HepG2 (cell line): Measurements from ENCODE around the gene STK36. TPM values are rescaled to one million over a fixed set of nuclear protein-coding genes. Genes with fewer than 3 reads are reported as not detected.

ENCODE experiments used
- polyA plus RNA-seq, 8 experiments: library from polyadenylated mRNA; depleted of rRNA in 3 of 8; stranded (reverse) in 7 of 8; unstranded in 1 of 8; fragments of >200 nt; fragmentation: Illumina TruSeq in 4 of 8; extraction: Trizol in 4 of 8; gene quantifications; 2 replicates each; pipeline versions ENCODE4 v1.2.1 to v1.2.3, GENCODE V29; 2011 to 2016; ENCODE audit warnings: low read depth in 4 of 8, missing spikeins in 1 of 8, mixed read lengths in 1 of 8; ENCODE audit not compliant: insufficient read depth in 1 of 8
- total RNA-seq, 5 experiments: library from RNA; depleted of rRNA; stranded (reverse); fragments of >200 nt; fragmentation: Illumina TruSeq; extraction: Trizol; gene quantifications; 2 replicates each; pipeline ENCODE4 v1.2.3, GENCODE V29; 2016; ENCODE audit warnings: low read depth in 1 of 5

Gene STK36
- total and polyA plus RNA-seq, 2 of the 13 experiments (the other 11 are each of a cell fraction or from before 2014, with no cell fraction given), result 45.9 to 83.5 TPM

Other genes starting within 250 kb of the STK36 start
- 30.6 and 36.2 TPM in 2 replicates for gene USP37, start 103.7 kb upstream of the STK36 start, total RNA-seq (2016; rRNA removed; fragmentation: Illumina TruSeq; extraction: Trizol)
- gene USP37, start 103.7 kb upstream of the STK36 start, polyA plus RNA-seq (2011; rRNA removed), result 6.5 and 6.6 TPM in 2 replicates
- gene CNOT9, start 103.2 kb upstream of the STK36 start, total RNA-seq (2016; rRNA removed; fragmentation: Illumina TruSeq; extraction: Trizol), result 92.4 and 101 TPM in 2 replicates
- gene CNOT9, start 103.2 kb upstream of the STK36 start, polyA plus RNA-seq (2011; rRNA removed), result 71.0 and 82.6 TPM in 2 replicates
- not detected in 2 replicates for gene PLCD4, start 64.2 kb upstream of the STK36 start, total RNA-seq (2016; rRNA removed; fragmentation: Illumina TruSeq; extraction: Trizol)
- gene PLCD4, start 64.2 kb upstream of the STK36 start, polyA plus RNA-seq (2011; rRNA removed), result 0.05 and 0.26 TPM in 2 replicates
- 10.4 and 11.4 TPM in 2 replicates for gene ZNF142, start 12.5 kb upstream of the STK36 start, total RNA-seq (2016; rRNA removed; fragmentation: Illumina TruSeq; extraction: Trizol)
- 4.8 and 5.9 TPM in 2 replicates for gene ZNF142, start 12.5 kb upstream of the STK36 start, polyA plus RNA-seq (2011; rRNA removed)
- gene BCS1L, start 12.4 kb upstream of the STK36 start, total RNA-seq (2016; rRNA removed; fragmentation: Illumina TruSeq; extraction: Trizol), result 52.1 and 76.0 TPM in 2 replicates
- gene BCS1L, start 12.4 kb upstream of the STK36 start, polyA plus RNA-seq (2011; rRNA removed), result 48.1 and 48.9 TPM in 2 replicates
- 37.0 and 37.1 TPM in 2 replicates for gene RNF25, start 84 bp upstream of the STK36 start, total RNA-seq (2016; rRNA removed; fragmentation: Illumina TruSeq; extraction: Trizol)
- gene RNF25, start 84 bp upstream of the STK36 start, polyA plus RNA-seq (2011; rRNA removed), result 87.6 and 91.8 TPM in 2 replicates
- 77.5 and 78.0 TPM in 2 replicates for gene TTLL4, start 38.7 kb downstream of the STK36 start, total RNA-seq (2016; rRNA removed; fragmentation: Illumina TruSeq; extraction: Trizol)
- gene TTLL4, start 38.7 kb downstream of the STK36 start, polyA plus RNA-seq (2011; rRNA removed), result 84.6 and 85.5 TPM in 2 replicates
- gene CYP27A1, start 110.1 kb downstream of the STK36 start, total RNA-seq (2016; rRNA removed; fragmentation: Illumina TruSeq; extraction: Trizol), result 106 and 157 TPM in 2 replicates
- 266 and 314 TPM in 2 replicates for gene CYP27A1, start 110.1 kb downstream of the STK36 start, polyA plus RNA-seq (2011; rRNA removed)
- gene PRKAG3, start 159.7 kb downstream of the STK36 start, total RNA-seq (2016; rRNA removed; fragmentation: Illumina TruSeq; extraction: Trizol), result not detected in 2 replicates
- gene PRKAG3, start 159.7 kb downstream of the STK36 start, polyA plus RNA-seq (2011; rRNA removed), result not detected in 2 replicates
- 0.20 TPM in 1 of 2 replicates, not detected in the other for gene WNT6, start 187.7 kb downstream of the STK36 start, total RNA-seq (2016; rRNA removed; fragmentation: Illumina TruSeq; extraction: Trizol)
- 0.09 TPM in 1 of 2 replicates, not detected in the other for gene WNT6, start 187.7 kb downstream of the STK36 start, polyA plus RNA-seq (2011; rRNA removed)
- gene WNT10A, start 208.8 kb downstream of the STK36 start, total RNA-seq (2016; rRNA removed; fragmentation: Illumina TruSeq; extraction: Trizol), result not detected in 2 replicates
- gene WNT10A, start 208.8 kb downstream of the STK36 start, polyA plus RNA-seq (2011; rRNA removed), result 0.03 TPM in 1 of 2 replicates, not detected in the other